GM12892 (cell line): Measurements from ENCODE around the gene ZMAT5.

Experiments
- POLR2A ChIP-seq: IDR thresholded peaks from 2 replicates; pipeline ENCODE4 v1.6.1; 2011; ENCODE audit warnings: low read depth, low read length, control low read depth
- TAF1 ChIP-seq: IDR thresholded peaks from 2 replicates; pipeline ENCODE4 v1.6.1; 2011; ENCODE audit warnings: low read depth, mild to moderate bottlenecking, control low read depth, low read length, borderline replicate concordance

DNA sequence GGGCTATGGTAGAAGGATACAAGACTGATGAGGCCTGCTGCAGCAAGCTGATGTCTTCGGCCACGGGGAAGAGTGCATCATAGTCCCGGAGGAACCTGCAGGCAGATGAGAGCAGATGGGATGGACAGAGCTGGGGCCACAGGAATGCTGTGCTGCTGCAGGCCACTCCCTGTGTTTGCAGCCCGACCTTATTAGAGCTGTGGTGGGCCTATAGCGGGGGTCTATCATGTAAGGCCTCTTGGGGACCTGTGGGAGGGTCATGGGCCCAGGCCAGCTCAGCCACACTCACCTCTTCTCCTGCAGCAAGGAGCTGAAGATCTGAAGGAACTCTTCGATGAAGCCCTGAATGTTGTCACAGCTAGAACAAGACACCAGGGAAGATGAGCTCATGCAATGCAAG, 39.4 kb upstream of the ZMAT5 start:
- TF ChIP-seq TAF1 (no peak), POLR2A (no peak)
